ENCODE results near the gene PLA2G4A. TPM values are rescaled to one million over a fixed set of nuclear protein-coding genes. Genes with fewer than 3 reads are reported as not detected.

The PLA2G4A gene
- total RNA-seq, 2 experiments from 2014 or later, result not detected

DNA sequence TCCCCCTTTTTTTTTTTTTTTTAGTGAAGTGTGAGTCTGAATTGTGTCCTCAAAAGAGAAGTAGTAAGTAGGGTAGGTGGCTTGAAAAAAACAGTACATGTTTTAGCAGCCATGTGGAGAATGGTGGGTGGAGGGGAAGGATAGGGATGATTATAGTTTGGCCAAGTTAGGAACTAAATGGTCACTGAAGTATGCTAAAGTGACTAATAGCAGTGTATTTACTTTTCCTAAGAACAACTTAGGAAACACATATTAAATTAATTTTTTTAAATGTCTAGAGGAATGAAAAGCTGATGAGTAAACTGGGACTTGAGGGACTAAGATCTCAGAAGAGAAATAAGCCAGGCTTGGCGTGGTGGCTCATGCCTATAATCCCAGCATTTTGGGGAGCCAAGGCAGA is 55.5 kb downstream of the PLA2G4A start:
- no peaks in the 10 kb centered on the region for H3K27me3 Mint-ChIP-seq (ENCODE audit: low read depth)
- no peaks in the 10 kb centered on the region for H3K36me3 Mint-ChIP-seq (ENCODE audit: low read depth)
- no peak overlapping the region for H3K27ac Mint-ChIP-seq
- CTCF ChIA-PET, result no interaction called here
- H3K4me1 Mint-ChIP-seq (ENCODE audit: low read depth), result no peaks in the 10 kb centered on the region
- DNase-seq (no peak), ATAC-seq (no peak)
- H3K4me3 Mint-ChIP-seq, result no peak overlapping the region
- H3K9me3 Mint-ChIP-seq (ENCODE audit: insufficient read depth), result no peaks in the 10 kb centered on the region
- POLR2A ChIA-PET, result no interaction called here

GRCh38 chr1:186887203-186887602 is 58.5 kb downstream of the PLA2G4A start:
- DNase-seq (no peak), ATAC-seq (no peak)
- Mint-ChIP-seq H3K4me1 (ENCODE audit: low read depth) (no peaks in the 10 kb centered on the region), H3K27ac (no peak overlapping the region), H3K4me3 (no peak overlapping the region), H3K27me3 (ENCODE audit: low read depth) (no peaks in the 10 kb centered on the region), H3K36me3 (ENCODE audit: low read depth) (no peaks in the 10 kb centered on the region), H3K9me3 (ENCODE audit: insufficient read depth) (no peaks in the 10 kb centered on the region)
- ChIA-PET CTCF (no interaction called here), POLR2A (no interaction called here)

GRCh38 chr1:186888367-186888766 is 59.6 kb downstream of the PLA2G4A start:
- ChIA-PET CTCF (no interaction called here), POLR2A (no interaction called here)
- no peaks in the 10 kb centered on the region for H3K4me1 Mint-ChIP-seq (ENCODE audit: low read depth)
- no peak for ATAC-seq
- no peaks in the 10 kb centered on the region for H3K27me3 Mint-ChIP-seq (ENCODE audit: low read depth)
- no peak for DNase-seq
- no peak overlapping the region for H3K4me3 Mint-ChIP-seq
- H3K9me3 Mint-ChIP-seq (ENCODE audit: insufficient read depth), result no peaks in the 10 kb centered on the region
- no peak overlapping the region for H3K27ac Mint-ChIP-seq
- no peaks in the 10 kb centered on the region for H3K36me3 Mint-ChIP-seq (ENCODE audit: low read depth)

DNA sequence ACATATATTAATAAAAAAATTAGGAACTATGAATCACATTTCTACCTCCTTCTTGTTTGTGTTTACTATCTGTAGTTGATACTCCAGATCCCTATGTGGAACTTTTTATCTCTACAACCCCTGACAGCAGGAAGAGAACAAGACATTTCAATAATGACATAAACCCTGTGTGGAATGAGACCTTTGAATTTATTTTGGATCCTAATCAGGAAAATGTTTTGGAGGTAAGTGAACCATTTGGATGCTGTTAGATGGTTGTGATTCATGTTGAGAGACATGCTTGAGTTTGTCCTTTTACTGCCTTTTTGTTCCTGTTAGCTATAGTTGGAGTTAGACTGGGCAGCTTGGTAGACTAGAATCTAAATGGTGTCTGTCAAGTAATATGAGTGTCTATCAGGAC is 64.2 kb downstream of the PLA2G4A start:
- H3K27ac Mint-ChIP-seq, result no peak overlapping the region

DNA sequence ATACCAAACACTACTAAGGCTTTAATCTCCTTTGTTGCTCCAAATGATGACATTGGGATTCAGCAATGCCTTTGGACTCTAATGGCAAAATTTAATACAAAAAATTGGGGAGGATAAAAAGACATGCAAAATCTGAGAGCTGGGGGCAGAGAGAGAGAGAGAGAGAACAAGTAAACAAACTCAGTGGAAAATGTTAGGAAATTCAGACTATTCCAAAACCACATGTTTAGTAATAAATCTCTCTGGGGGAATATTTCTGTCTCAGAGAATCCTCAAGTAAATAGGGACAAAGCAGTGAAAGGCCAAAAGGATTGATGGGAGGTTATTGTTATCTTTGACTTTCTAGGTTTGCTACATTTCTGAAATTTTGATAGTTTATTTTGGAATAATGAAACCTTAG is 65.7 kb downstream of the PLA2G4A start:
- H3K36me3 Mint-ChIP-seq (ENCODE audit: low read depth), result no peaks in the 10 kb centered on the region
- peaks cover 2% of the 10 kb centered on the region for H3K27me3 Mint-ChIP-seq (ENCODE audit: low read depth)
- DNase-seq (no peak), ATAC-seq (no peak)
- no peaks in the 10 kb centered on the region for H3K9me3 Mint-ChIP-seq (ENCODE audit: insufficient read depth)
- H3K4me3 Mint-ChIP-seq, result no peak overlapping the region
- POLR2A ChIA-PET, result no interaction called here
- CTCF ChIA-PET, result no interaction called here
- no peaks in the 10 kb centered on the region for H3K4me1 Mint-ChIP-seq (ENCODE audit: low read depth)
- no peak overlapping the region for H3K27ac Mint-ChIP-seq

More for the DNA sequence above, 64.2 kb downstream of the PLA2G4A start:
- no peaks in the 10 kb centered on the region for H3K4me1 Mint-ChIP-seq (ENCODE audit: low read depth)
- ATAC-seq, result no peak
- H3K27me3 Mint-ChIP-seq (ENCODE audit: low read depth), result peaks cover 2% of the 10 kb centered on the region
- ChIA-PET POLR2A (no interaction called here), CTCF (no interaction called here)
- H3K9me3 Mint-ChIP-seq (ENCODE audit: insufficient read depth), result no peaks in the 10 kb centered on the region
- no peaks in the 10 kb centered on the region for H3K36me3 Mint-ChIP-seq (ENCODE audit: low read depth)
- no peak overlapping the region for H3K4me3 Mint-ChIP-seq
- DNase-seq, result no peak

GRCh38 chr1:186896211-186896610 is 67.5 kb downstream of the PLA2G4A start:
- no peak overlapping the region for H3K27ac Mint-ChIP-seq
- peaks cover 2% of the 10 kb centered on the region for H3K27me3 Mint-ChIP-seq (ENCODE audit: low read depth)
- DNase-seq (no peak), ATAC-seq (no peak)
- no peaks in the 10 kb centered on the region for H3K4me1 Mint-ChIP-seq (ENCODE audit: low read depth)
- H3K36me3 Mint-ChIP-seq (ENCODE audit: low read depth), result no peaks in the 10 kb centered on the region
- no peak overlapping the region for H3K4me3 Mint-ChIP-seq
- CTCF ChIA-PET, result no interaction called here
- POLR2A ChIA-PET, result no interaction called here
- no peaks in the 10 kb centered on the region for H3K9me3 Mint-ChIP-seq (ENCODE audit: insufficient read depth)

GRCh38 chr1:186897008-186897407 is 68.3 kb downstream of the PLA2G4A start:
- CTCF ChIA-PET, result no interaction called here
- Mint-ChIP-seq H3K27ac (no peak overlapping the region), H3K9me3 (ENCODE audit: insufficient read depth) (no peaks in the 10 kb centered on the region), H3K27me3 (ENCODE audit: low read depth) (peaks cover 2% of the 10 kb centered on the region), H3K4me3 (no peak overlapping the region), H3K36me3 (ENCODE audit: low read depth) (no peaks in the 10 kb centered on the region), H3K4me1 (ENCODE audit: low read depth) (no peaks in the 10 kb centered on the region)
- ATAC-seq, result no peak
- POLR2A ChIA-PET, result no interaction called here
- no peak for DNase-seq

GRCh38 chr1:186899577-186899976 is 70.8 kb downstream of the PLA2G4A start:
- CTCF ChIA-PET, result no interaction called here
- Mint-ChIP-seq H3K36me3 (ENCODE audit: low read depth) (no peaks in the 10 kb centered on the region), H3K27me3 (ENCODE audit: low read depth) (peaks cover 2% of the 10 kb centered on the region), H3K27ac (no peak overlapping the region), H3K4me3 (no peak overlapping the region), H3K9me3 (ENCODE audit: insufficient read depth) (no peaks in the 10 kb centered on the region), H3K4me1 (ENCODE audit: low read depth) (no peaks in the 10 kb centered on the region)
- ATAC-seq (no peak), DNase-seq (no peak)
- POLR2A ChIA-PET, result interaction anchor here (0.6 kb wide), 1 partner anchor 522 kb away, joined by 3 read pairs; no protein-coding TSS in a partner anchor

- Mint-ChIP-seq H3K27ac (no peak overlapping the region), H3K36me3 (ENCODE audit: low read depth) (no peaks in the 10 kb centered on the region), H3K4me3 (no peak overlapping the region), H3K27me3 (ENCODE audit: low read depth) (peaks cover 2% of the 10 kb centered on the region), H3K4me1 (ENCODE audit: low read depth) (no peaks in the 10 kb centered on the region), H3K9me3 (ENCODE audit: insufficient read depth) (no peaks in the 10 kb centered on the region)
- CTCF ChIA-PET, result no interaction called here
- no peak for DNase-seq
- POLR2A ChIA-PET, result interaction anchor here (0.6 kb wide), 1 partner anchor 522 kb away, joined by 3 read pairs; no protein-coding TSS in a partner anchor
- ATAC-seq, result no peak
Measured at GRCh38 chr1:186899977-186900376, 71.2 kb downstream of the PLA2G4A start.

DNA sequence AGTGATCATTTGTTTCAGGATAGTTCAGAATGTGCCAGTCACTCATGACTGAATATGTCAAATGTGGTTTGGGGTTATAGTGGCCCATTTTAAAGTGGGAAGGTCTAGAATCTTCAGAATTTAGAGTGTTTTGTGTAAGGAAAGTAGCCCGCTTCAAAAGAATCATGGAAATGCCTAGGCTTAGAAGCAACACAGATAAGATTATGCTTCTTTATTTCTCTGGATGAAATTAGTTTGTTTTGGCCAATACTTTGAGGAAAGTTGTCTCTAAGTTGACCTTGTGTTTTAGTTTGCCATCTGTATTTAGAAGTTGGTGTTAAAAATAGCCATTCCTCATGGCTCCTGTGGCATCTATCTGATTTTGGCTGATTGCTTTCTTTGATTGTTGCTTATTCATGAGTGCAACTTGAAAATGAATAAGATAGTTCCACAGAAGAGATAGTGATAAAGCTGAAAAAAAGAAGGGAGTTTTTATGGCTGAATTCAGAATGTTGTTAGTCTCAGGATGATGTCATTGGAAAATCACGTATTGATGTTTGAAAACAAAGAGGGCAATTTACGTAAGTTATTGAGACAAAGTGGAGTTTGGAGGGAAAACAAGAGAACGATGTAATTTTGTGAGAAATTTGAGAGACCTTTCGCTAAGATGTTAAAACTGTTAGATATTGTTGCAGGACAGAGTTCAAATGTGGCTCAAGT is 71.9 kb downstream of the PLA2G4A start:
- no peaks in the 10 kb centered on the region for H3K36me3 Mint-ChIP-seq (ENCODE audit: low read depth)
- no peaks in the 10 kb centered on the region for H3K27me3 Mint-ChIP-seq (ENCODE audit: low read depth)
- ChIA-PET POLR2A (no interaction called here), CTCF (no interaction called here)
- no peak overlapping the region for H3K4me3 Mint-ChIP-seq
- no peaks in the 10 kb centered on the region for H3K4me1 Mint-ChIP-seq (ENCODE audit: low read depth)
- DNase-seq, result no peak
- H3K27ac Mint-ChIP-seq, result no peak overlapping the region
- no peak for ATAC-seq
- no peaks in the 10 kb centered on the region for H3K9me3 Mint-ChIP-seq (ENCODE audit: insufficient read depth)

GRCh38 chr1:186901631-186902030 is 72.9 kb downstream of the PLA2G4A start:
- Mint-ChIP-seq H3K9me3 (ENCODE audit: insufficient read depth) (no peaks in the 10 kb centered on the region), H3K27me3 (ENCODE audit: low read depth) (no peaks in the 10 kb centered on the region), H3K4me1 (ENCODE audit: low read depth) (no peaks in the 10 kb centered on the region), H3K4me3 (no peak overlapping the region), H3K27ac (no peak overlapping the region), H3K36me3 (ENCODE audit: low read depth) (no peaks in the 10 kb centered on the region)
- ChIA-PET POLR2A (no interaction called here), CTCF (no interaction called here)
- ATAC-seq, result no peak
- no peak for DNase-seq

GRCh38 chr1:186903374-186904136 is 74.8 kb downstream of the PLA2G4A start:
- H3K4me3 Mint-ChIP-seq, result no peak overlapping the region
- POLR2A ChIA-PET, result no interaction called here
- no peaks in the 10 kb centered on the region for H3K9me3 Mint-ChIP-seq (ENCODE audit: insufficient read depth)
- no peaks in the 10 kb centered on the region for H3K36me3 Mint-ChIP-seq (ENCODE audit: low read depth)
- H3K27ac Mint-ChIP-seq, result no peak overlapping the region
- DNase-seq (no peak), ATAC-seq (no peak)
- H3K27me3 Mint-ChIP-seq (ENCODE audit: low read depth), result no peaks in the 10 kb centered on the region
- CTCF ChIA-PET, result no interaction called here
- no peaks in the 10 kb centered on the region for H3K4me1 Mint-ChIP-seq (ENCODE audit: low read depth)

Data from activated CD8-positive, alpha-beta T cell treated with anti-CD3 and anti-CD28 coated beads, Interleukin-2, amount 10 ng/mL, durations not matched to agents 7 days and 5 days (primary cell).